Neural progenitor cell (in vitro differentiated cells): ENCODE data around the gene IL21R. TPM values are rescaled to one million over a fixed set of nuclear protein-coding genes. Genes with fewer than 3 reads are reported as not detected.

Experiments
- DNase-seq: peaks from one replicate; pipeline ENCODE4 v3.0.0-alpha.2; 2016; ENCODE audit warnings: low spot score
- H2AFZ ChIP-seq: fragments of 200-600 bp; sonication (generic); replicated peaks from 2 replicates; pipeline ENCODE4 v1.6.1; 2016; ENCODE audit warnings: antibody characterized with exemption
- H3F3A ChIP-seq: fragments of 200-600 bp; sonication (generic); 2 replicates; pipeline ENCODE4 v1.6.1; 2016; ENCODE audit warnings: antibody characterized with exemption, low read depth
- H3K27ac ChIP-seq: fragments of 200-600 bp; sonication (generic); 2 replicates; pipeline ENCODE4 v1.5.1; 2016; ENCODE audit warnings: mild to moderate bottlenecking
- H3K27me3 ChIP-seq: fragments of 200-600 bp; sonication (generic); 2 replicates; pipeline ENCODE4 v1.6.1; 2016; ENCODE audit warnings: mild to moderate bottlenecking, moderate library complexity
- H3K36me3 ChIP-seq: fragments of 200-600 bp; sonication (generic); 2 replicates; pipeline ENCODE4 v1.5.1; 2016
- H3K4me1 ChIP-seq: fragments of 200-600 bp; sonication (generic); 2 replicates; pipeline ENCODE4 v1.6.1; 2016; ENCODE audit warnings: mixed run types
- H3K4me2 ChIP-seq: fragments of 200-600 bp; sonication (generic); 2 replicates; pipeline ENCODE4 v1.6.1; 2016
- H3K4me3 ChIP-seq: fragments of 200-600 bp; sonication (generic); 2 replicates; pipeline ENCODE4 v1.5.1; 2016
- H3K79me2 ChIP-seq: fragments of 200-600 bp; sonication (generic); 2 replicates; pipeline ENCODE4 v1.6.1; 2016; ENCODE audit warnings: low read depth
- H3K9ac ChIP-seq: fragments of 200-600 bp; sonication (generic); 2 replicates; pipeline ENCODE4 v1.6.1; 2016
- H3K9me3 ChIP-seq: fragments of 200-600 bp; sonication (generic); 2 replicates; pipeline ENCODE4 v1.5.1; 2016; ENCODE audit warnings: low read depth
- H4K20me1 ChIP-seq: fragments of 200-600 bp; sonication (generic); 2 replicates; pipeline ENCODE4 v1.6.1; 2016; ENCODE audit warnings: low read depth
- H3K27ac Mint-ChIP-seq: 3 replicates; pipeline ENCODE4 v1.8.0; 2021; ENCODE audit warnings: mixed read lengths
- H3K27me3 Mint-ChIP-seq: 2 replicates; pipeline ENCODE4 v1.8.0; 2022; ENCODE audit warnings: low read depth, mild to moderate bottlenecking, inconsistent platforms, moderate library complexity, mixed read lengths; ENCODE audit not compliant: insufficient read depth
- H3K36me3 Mint-ChIP-seq: 3 replicates; pipeline ENCODE4 v1.8.0; 2021; ENCODE audit warnings: mixed read lengths
- H3K4me1 Mint-ChIP-seq: 3 replicates; pipeline ENCODE4 v1.8.0; 2021; ENCODE audit warnings: mixed read lengths
- H3K4me3 Mint-ChIP-seq: 3 replicates; pipeline ENCODE4 v1.8.0; 2021; ENCODE audit warnings: mild to moderate bottlenecking, moderate library complexity, mixed read lengths
- H3K9me3 Mint-ChIP-seq: 3 replicates; pipeline ENCODE4 v1.8.0; 2020; ENCODE audit warnings: mixed read lengths
- EZH2 ChIP-seq: fragments of 200-600 bp; sonication (generic); IDR thresholded peaks from 2 replicates; pipeline ENCODE4 v1.6.1; 2017; ENCODE audit warnings: antibody characterized with exemption, mild to moderate bottlenecking, moderate library complexity
- EZH2phosphoT487 ChIP-seq: fragments of 200-600 bp; sonication (generic); IDR thresholded peaks from 2 replicates; pipeline ENCODE4 v1.6.1; 2017; ENCODE audit warnings: antibody characterized with exemption
- total RNA-seq: library from RNA; depleted of rRNA; stranded (reverse); fragments of >200 nt; gene quantifications from 2 replicates; pipeline ENCODE4 v1.2.3, GENCODE V29; 2015; ENCODE audit warnings: low replicate concordance
- TF ChIP-seq, protein P1 (sequence below): fragments of 200-600 bp; sonication (generic); IDR thresholded peaks from 2 replicates; pipeline ENCODE4 v1.5.1; 2017; ENCODE audit warnings: antibody characterized with exemption, mild to moderate bottlenecking

Gene IL21R
- total RNA-seq, 1 donor from 2014 or later, result not detected

DNA sequence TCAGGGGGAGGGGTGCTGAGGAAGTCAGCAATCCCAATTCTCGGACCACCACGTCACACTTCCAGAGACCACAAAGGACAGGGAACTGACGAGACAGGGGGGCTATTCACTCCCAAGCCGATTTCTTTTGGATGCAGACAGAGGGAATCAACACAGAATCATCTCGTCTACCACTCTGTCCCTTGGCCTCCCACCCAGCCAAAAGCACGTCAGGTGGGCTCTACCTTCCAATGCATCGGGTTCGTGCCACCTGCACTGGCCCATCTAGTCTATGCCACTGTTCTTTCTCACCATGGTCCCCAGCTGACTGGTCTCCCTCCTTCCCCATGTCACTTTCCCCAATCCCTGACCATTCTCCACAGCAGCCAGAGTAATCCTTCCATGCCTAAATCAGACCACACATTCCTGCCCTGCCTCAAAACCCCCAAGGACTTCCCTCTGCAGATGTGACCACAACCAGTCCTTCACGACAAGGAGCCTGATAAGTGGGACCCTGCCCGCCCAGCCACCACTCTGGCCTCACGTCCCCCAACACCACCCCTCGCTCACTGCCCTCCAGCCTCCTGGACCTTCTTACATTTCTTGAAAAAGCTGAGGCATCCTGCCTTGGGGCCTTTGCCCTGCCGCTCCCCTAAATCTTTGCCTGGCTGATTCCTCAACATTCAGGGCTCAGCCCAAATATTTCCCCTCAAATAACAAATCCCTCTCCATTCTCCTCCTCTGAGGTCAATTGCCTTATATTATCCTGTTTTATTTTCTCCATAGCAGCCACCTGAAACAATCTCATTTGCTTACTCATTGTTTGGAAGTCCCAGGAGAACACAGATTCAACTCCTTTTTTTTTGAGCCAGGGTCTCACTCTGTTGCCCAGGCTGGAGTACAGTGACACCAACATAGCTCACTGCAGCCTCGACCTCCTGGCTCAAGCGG, 70.4 kb downstream of the IL21R start:
- Mint-ChIP-seq H3K4me1 (no peaks in the 10 kb centered on the region), H3K27ac (no peak overlapping the region), H3K9me3 (no peaks in the 10 kb centered on the region), H3K27me3 (peaks cover 5% of the 10 kb centered on the region), H3K36me3 (peaks cover 57% of the 10 kb centered on the region), H3K4me3 (no peak overlapping the region)
- H3K27ac ChIP-seq, result no peak overlapping the region
- H3K27me3 ChIP-seq, result no peaks in the 10 kb centered on the region
- H3K9ac ChIP-seq, result no peak overlapping the region
- H3K36me3 ChIP-seq, result peaks cover 6% of the 10 kb centered on the region
- no peak overlapping the region for H3K4me3 ChIP-seq
- TF ChIP-seq EZH2phosphoT487 (no peak), EZH2 (no peak)
- TF ChIP-seq, protein P1, sequence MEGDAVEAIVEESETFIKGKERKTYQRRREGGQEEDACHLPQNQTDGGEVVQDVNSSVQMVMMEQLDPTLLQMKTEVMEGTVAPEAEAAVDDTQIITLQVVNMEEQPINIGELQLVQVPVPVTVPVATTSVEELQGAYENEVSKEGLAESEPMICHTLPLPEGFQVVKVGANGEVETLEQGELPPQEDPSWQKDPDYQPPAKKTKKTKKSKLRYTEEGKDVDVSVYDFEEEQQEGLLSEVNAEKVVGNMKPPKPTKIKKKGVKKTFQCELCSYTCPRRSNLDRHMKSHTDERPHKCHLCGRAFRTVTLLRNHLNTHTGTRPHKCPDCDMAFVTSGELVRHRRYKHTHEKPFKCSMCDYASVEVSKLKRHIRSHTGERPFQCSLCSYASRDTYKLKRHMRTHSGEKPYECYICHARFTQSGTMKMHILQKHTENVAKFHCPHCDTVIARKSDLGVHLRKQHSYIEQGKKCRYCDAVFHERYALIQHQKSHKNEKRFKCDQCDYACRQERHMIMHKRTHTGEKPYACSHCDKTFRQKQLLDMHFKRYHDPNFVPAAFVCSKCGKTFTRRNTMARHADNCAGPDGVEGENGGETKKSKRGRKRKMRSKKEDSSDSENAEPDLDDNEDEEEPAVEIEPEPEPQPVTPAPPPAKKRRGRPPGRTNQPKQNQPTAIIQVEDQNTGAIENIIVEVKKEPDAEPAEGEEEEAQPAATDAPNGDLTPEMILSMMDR, result no peak
- no peak overlapping the region for H3K4me2 ChIP-seq
- no peaks in the 10 kb centered on the region for H3F3A ChIP-seq
- no peaks in the 10 kb centered on the region for H4K20me1 ChIP-seq
- no peaks in the 10 kb centered on the region for H3K4me1 ChIP-seq
- no peaks in the 10 kb centered on the region for H3K9me3 ChIP-seq
- H3K79me2 ChIP-seq, result no peaks in the 10 kb centered on the region
- no peak overlapping the region for H2AFZ ChIP-seq
- DNase-seq, result no peak

DNA sequence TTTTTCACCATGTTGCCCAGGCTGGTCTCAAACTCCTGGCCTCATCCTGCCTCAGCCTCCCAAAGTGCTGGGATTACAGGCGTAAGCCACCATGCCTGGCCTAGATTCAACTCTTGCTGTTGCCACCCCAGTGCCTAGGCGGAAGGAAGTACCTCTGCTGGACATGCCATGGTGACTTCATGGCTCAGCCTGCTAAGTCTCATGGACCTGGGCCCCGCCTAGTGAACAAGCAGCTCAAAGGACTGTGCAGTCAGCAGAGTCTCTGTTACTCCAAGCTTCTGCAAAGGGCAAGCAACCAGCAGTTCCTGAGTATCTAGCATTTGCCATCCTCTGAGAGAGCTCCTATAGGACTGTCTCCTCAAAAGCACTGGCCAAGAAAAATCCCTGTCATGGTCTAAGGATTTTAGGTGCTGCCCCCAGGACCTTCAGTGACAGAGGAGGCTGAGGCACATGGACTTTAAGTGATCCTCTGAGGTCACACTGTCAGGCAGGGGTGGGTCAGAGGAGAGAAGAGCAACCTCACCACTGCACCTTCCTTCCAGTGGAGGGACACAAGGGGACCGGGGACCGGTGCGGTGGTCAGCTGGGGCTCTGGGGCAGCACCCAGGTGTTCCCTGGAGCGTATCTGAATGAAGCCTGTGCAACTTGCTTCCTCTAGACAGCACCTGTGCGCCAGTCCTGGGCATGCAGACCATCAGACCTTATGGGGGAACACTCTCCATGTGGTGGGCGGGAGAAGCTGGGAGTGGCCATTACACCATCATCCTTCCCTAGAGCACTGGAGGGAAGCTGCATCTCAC, 71.3 kb downstream of the IL21R start:
- no peaks in the 10 kb centered on the region for H3K9me3 ChIP-seq
- H3K27ac ChIP-seq, result no peak overlapping the region
- H3K27me3 ChIP-seq, result no peaks in the 10 kb centered on the region
- H3K79me2 ChIP-seq, result no peaks in the 10 kb centered on the region
- peaks cover 50% of the 10 kb centered on the region for H3K36me3 Mint-ChIP-seq
- H3K4me1 ChIP-seq, result no peaks in the 10 kb centered on the region
- no peak overlapping the region for H3K9ac ChIP-seq
- TF ChIP-seq, protein P1, result no peak
- no peak for TF ChIP-seq EZH2phosphoT487
- no peak for TF ChIP-seq EZH2
- no peak for DNase-seq
- no peak overlapping the region for H3K4me3 ChIP-seq
- no peak overlapping the region for H3K4me2 ChIP-seq
- no peaks in the 10 kb centered on the region for H3K9me3 Mint-ChIP-seq
- H3F3A ChIP-seq, result no peaks in the 10 kb centered on the region
- no peaks in the 10 kb centered on the region for H4K20me1 ChIP-seq
- H3K36me3 ChIP-seq, result no peaks in the 10 kb centered on the region
- no peak overlapping the region for H3K4me3 Mint-ChIP-seq
- H3K4me1 Mint-ChIP-seq, result no peaks in the 10 kb centered on the region
- no peak overlapping the region for H3K27ac Mint-ChIP-seq
- no peak overlapping the region for H2AFZ ChIP-seq
- peaks cover 5% of the 10 kb centered on the region for H3K27me3 Mint-ChIP-seq

DNA sequence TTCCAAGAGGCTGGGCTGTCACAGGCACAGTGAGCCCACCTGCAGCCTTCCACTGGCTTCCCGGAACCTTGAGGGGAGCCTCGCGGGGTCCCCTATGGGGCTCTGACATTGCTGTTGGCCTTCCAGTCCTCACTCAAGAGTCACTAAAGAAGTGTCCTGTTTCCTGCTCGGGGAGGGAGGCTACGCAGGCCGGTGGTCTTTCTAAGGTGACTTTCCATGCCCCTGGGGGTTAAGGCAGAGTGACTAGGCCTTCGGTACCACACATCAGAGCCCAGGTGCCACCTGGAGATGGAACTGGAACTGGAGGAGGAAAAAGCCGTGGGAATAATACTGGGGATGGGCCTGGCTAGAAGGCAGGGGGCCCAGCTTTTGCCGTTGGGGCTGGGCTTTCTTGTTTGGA, 72.1 kb downstream of the IL21R start:
- no peak overlapping the region for H3K4me3 ChIP-seq
- no peak overlapping the region for H3K4me2 ChIP-seq
- TF ChIP-seq EZH2 (no peak), EZH2phosphoT487 (no peak)
- TF ChIP-seq, protein P1, result no peak
- H3K9me3 ChIP-seq, result no peaks in the 10 kb centered on the region
- H3K4me1 Mint-ChIP-seq, result no peaks in the 10 kb centered on the region
- no peak overlapping the region for H2AFZ ChIP-seq
- H3K27me3 Mint-ChIP-seq, result peaks cover 5% of the 10 kb centered on the region
- no peaks in the 10 kb centered on the region for H3K4me1 ChIP-seq
- no peaks in the 10 kb centered on the region for H3K27me3 ChIP-seq
- H3K79me2 ChIP-seq, result no peaks in the 10 kb centered on the region
- no peak overlapping the region for H3K27ac Mint-ChIP-seq
- no peak overlapping the region for H3K4me3 Mint-ChIP-seq
- H3K36me3 ChIP-seq, result no peaks in the 10 kb centered on the region
- no peaks in the 10 kb centered on the region for H4K20me1 ChIP-seq
- H3K9me3 Mint-ChIP-seq, result no peaks in the 10 kb centered on the region
- H3F3A ChIP-seq, result no peaks in the 10 kb centered on the region
- peaks cover 50% of the 10 kb centered on the region for H3K36me3 Mint-ChIP-seq
- H3K9ac ChIP-seq, result no peak overlapping the region
- no peak for DNase-seq
- H3K27ac ChIP-seq, result no peak overlapping the region
